Hepatocyte (in vitro differentiated cells): Measurements from ENCODE around the gene NEMP1. TPM values are rescaled to one million over a fixed set of nuclear protein-coding genes. Genes with fewer than 3 reads are reported as not detected.

Source experiments
- DNase-seq: peaks from one replicate; pipeline ENCODE4 v3.0.0-alpha.2; 2016; ENCODE audit warnings: low spot score
- H2AFZ ChIP-seq: fragments of 200-600 bp; sonication (generic); 2 replicates; pipeline ENCODE4 v1.6.0; 2016; ENCODE audit warnings: antibody characterized with exemption, mild to moderate bottlenecking
- H3K27ac ChIP-seq: fragments of 200-600 bp; sonication (generic); 2 replicates; pipeline ENCODE4 v1.5.1; 2016; ENCODE audit warnings: mild to moderate bottlenecking
- H3K27me3 ChIP-seq: fragments of 200-600 bp; sonication (generic); 2 replicates; pipeline ENCODE4 v1.6.1; 2016
- H3K36me3 ChIP-seq: fragments of 200-600 bp; sonication (generic); replicated peaks from 2 replicates; pipeline ENCODE4 v1.5.1; 2016; ENCODE audit warnings: low read depth; ENCODE audit not compliant: insufficient read depth
- H3K4me1 ChIP-seq: fragments of 200-600 bp; sonication (generic); 2 replicates; pipeline ENCODE4 v1.5.1; 2016; ENCODE audit warnings: mild to moderate bottlenecking, moderate library complexity; ENCODE audit not compliant: insufficient read depth
- H3K4me2 ChIP-seq: fragments of 200-600 bp; sonication (generic); 2 replicates; pipeline ENCODE4 v1.6.0; 2016
- H3K4me3 ChIP-seq: fragments of 200-600 bp; sonication (generic); 2 replicates; pipeline ENCODE4 v1.5.1; 2016; ENCODE audit warnings: mild to moderate bottlenecking
- H3K79me2 ChIP-seq: fragments of 200-600 bp; sonication (generic); 2 replicates; pipeline ENCODE4 v1.6.0; 2017; ENCODE audit warnings: mild to moderate bottlenecking
- H3K9me2 ChIP-seq: fragments of 200-600 bp; sonication (generic); replicated peaks from 2 replicates; pipeline ENCODE4 v1.6.0; 2017; ENCODE audit warnings: mild to moderate bottlenecking; ENCODE audit not compliant: insufficient read depth
- H3K9me3 ChIP-seq: fragments of 200-600 bp; sonication (generic); 2 replicates; pipeline ENCODE4 v1.5.1; 2016; ENCODE audit warnings: low read depth, mild to moderate bottlenecking
- H4K20me1 ChIP-seq: fragments of 200-600 bp; sonication (generic); 2 replicates; pipeline ENCODE4 v1.6.0; 2016; ENCODE audit warnings: mild to moderate bottlenecking; ENCODE audit not compliant: insufficient read depth, poor library complexity, severe bottlenecking
- EZH2 ChIP-seq: fragments of 200-600 bp; sonication (generic); IDR thresholded peaks from 2 replicates; pipeline ENCODE4 v1.6.1; 2016; ENCODE audit warnings: antibody characterized with exemption, mild to moderate bottlenecking, borderline replicate concordance
- EZH2phosphoT487 ChIP-seq: fragments of 200-600 bp; sonication (generic); IDR thresholded peaks from one replicate; pipeline ENCODE4 v1.6.1; 2018; ENCODE audit warnings: antibody characterized with exemption, mild to moderate bottlenecking, low read depth, moderate library complexity; ENCODE audit not compliant: unreplicated experiment, severe bottlenecking
- WGBS: methylation state at CpG from one replicate; pipeline ENCODE4 v1.1.6; 2016; ENCODE audit warnings: low lambda C conversion rate; ENCODE audit errors: missing lambda C conversion rate; 5-methylcytosine and 5-hydroxymethylcytosine counted together
- polyA plus RNA-seq: library from polyadenylated mRNA; unstranded; fragments of >200 nt; fragmentation: Nextera tagmentation; extraction: Ambion mirVana; gene quantifications from 2 replicates; pipeline ENCODE4 v1.2.1, GENCODE V29; 2016
- total RNA-seq: library from RNA; depleted of rRNA; stranded (reverse); fragments of >200 nt; gene quantifications from 2 replicates; pipeline ENCODE4 v1.2.3, GENCODE V29; 2014
- TF ChIP-seq, protein P1 (sequence below): fragments of 200-600 bp; sonication (generic); IDR thresholded peaks from 2 replicates; pipeline ENCODE4 v1.5.1; 2016; ENCODE audit warnings: antibody characterized with exemption, mild to moderate bottlenecking; ENCODE audit not compliant: poor library complexity

The NEMP1 gene
- total and polyA plus RNA-seq, 2 experiments from 2014 or later: 6.2 to 9.3 TPM

DNA sequence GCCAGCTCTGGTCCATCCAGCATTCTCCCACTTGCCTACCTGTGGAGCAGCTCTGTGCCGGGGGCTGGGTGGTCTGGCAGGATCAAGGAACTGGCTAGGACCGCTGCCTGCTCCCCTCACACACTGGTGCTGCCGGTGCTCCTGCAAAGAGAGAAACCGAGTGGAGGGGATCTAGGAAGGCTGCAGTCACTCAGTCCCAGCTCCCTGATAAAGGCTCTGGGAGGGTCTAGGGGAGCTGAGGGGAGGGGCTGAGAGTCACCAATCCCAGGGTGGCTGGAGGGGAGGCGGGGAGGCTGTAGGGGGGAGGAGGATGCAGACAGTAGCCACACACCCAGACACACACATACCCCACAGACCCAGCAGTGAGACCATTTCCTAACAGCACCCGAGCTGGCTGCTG, 62.2 kb downstream of the NEMP1 start, which contains the start of gene TAC3:
TAC3 (minus strand) TSS at position 182 of the 400 bp plus-strand sequence. CDS start 732 bp downstream, outside the sequence.
- H3K79me2 ChIP-seq: no peaks in the 10 kb centered on the region
- TF ChIP-seq, protein P1, sequence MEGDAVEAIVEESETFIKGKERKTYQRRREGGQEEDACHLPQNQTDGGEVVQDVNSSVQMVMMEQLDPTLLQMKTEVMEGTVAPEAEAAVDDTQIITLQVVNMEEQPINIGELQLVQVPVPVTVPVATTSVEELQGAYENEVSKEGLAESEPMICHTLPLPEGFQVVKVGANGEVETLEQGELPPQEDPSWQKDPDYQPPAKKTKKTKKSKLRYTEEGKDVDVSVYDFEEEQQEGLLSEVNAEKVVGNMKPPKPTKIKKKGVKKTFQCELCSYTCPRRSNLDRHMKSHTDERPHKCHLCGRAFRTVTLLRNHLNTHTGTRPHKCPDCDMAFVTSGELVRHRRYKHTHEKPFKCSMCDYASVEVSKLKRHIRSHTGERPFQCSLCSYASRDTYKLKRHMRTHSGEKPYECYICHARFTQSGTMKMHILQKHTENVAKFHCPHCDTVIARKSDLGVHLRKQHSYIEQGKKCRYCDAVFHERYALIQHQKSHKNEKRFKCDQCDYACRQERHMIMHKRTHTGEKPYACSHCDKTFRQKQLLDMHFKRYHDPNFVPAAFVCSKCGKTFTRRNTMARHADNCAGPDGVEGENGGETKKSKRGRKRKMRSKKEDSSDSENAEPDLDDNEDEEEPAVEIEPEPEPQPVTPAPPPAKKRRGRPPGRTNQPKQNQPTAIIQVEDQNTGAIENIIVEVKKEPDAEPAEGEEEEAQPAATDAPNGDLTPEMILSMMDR: no peak
- TF ChIP-seq EZH2phosphoT487 (no peak), EZH2 (no peak)
- H3K36me3 ChIP-seq: no peaks in the 10 kb centered on the region
- H3K27ac ChIP-seq: no peak within 1 kb of the TSS
- H3K27me3 ChIP-seq: no peaks in the 10 kb centered on the region
- H3K4me1 ChIP-seq: peaks cover 5% of the 10 kb centered on the region
- H3K9me3 ChIP-seq: no peaks in the 10 kb centered on the region
- H2AFZ ChIP-seq: no peak within 1 kb of the TSS
- WGBS: 23% methylated on average over 6 of the region's 6 CpGs
- H3K9me2 ChIP-seq: no peaks in the 10 kb centered on the region
- no peak for DNase-seq
- H3K4me2 ChIP-seq: peak within 1 kb of the TSS; percentile 53
- H3K4me3 ChIP-seq: no peak within 1 kb of the TSS
- H4K20me1 ChIP-seq: no peaks in the 10 kb centered on the region

DNA sequence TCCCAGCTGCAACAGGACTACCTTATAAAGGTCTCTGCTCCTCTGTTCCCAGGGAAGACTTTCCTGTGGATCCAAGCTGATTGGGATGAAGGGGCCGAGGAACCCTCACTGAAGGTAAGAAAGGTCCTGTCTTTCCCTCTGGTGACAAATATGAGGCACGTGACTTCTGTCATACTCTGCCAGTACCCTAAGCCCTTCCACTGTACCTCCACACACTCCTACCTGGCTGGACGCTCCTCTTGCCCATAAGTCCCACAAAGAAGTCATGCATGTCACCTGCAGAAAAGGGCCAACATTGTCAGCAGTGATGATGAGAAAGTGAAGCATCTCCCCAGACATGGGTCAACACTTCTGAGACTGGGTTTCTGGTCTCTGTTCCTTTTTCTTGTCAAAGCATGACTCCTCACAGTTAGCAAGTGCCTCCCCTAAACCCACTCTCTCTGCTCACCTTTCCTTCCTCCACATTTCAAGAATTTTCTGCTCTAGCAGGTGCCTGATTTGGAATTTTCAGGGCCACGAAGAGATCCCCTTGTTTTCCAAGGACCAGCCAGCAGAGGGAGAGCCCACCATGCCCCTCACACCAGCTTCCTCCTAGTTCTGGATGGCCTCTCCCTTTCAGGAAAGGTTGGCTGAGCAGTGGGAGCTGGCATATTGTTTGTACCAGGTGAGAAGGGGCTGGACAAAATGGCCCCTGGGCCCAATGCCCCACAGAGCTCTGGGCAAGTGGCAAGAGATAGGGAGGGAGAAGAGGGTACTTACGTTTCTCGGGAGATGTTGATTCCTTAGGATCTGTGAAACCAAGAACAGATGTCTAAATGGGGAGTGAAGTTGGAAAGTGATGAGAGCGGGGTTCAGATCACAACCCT, 65.8 kb downstream of the NEMP1 start:
- H3K79me2 ChIP-seq: no peaks in the 10 kb centered on the region
- 88% methylated on average over 7 of the region's 7 CpGs for WGBS
- no peaks in the 10 kb centered on the region for H3K36me3 ChIP-seq
- no peak for DNase-seq
- no peaks in the 10 kb centered on the region for H3K9me2 ChIP-seq
- H3K4me3 ChIP-seq: no peak overlapping the region
- no peaks in the 10 kb centered on the region for H4K20me1 ChIP-seq
- H3K4me2 ChIP-seq: no peak overlapping the region
- H2AFZ ChIP-seq: no peak overlapping the region
- H3K9me3 ChIP-seq: no peaks in the 10 kb centered on the region
- TF ChIP-seq, protein P1: no peak
- H3K27ac ChIP-seq: no peak overlapping the region
- H3K27me3 ChIP-seq: no peaks in the 10 kb centered on the region
- peaks cover 7% of the 10 kb centered on the region for H3K4me1 ChIP-seq

DNA sequence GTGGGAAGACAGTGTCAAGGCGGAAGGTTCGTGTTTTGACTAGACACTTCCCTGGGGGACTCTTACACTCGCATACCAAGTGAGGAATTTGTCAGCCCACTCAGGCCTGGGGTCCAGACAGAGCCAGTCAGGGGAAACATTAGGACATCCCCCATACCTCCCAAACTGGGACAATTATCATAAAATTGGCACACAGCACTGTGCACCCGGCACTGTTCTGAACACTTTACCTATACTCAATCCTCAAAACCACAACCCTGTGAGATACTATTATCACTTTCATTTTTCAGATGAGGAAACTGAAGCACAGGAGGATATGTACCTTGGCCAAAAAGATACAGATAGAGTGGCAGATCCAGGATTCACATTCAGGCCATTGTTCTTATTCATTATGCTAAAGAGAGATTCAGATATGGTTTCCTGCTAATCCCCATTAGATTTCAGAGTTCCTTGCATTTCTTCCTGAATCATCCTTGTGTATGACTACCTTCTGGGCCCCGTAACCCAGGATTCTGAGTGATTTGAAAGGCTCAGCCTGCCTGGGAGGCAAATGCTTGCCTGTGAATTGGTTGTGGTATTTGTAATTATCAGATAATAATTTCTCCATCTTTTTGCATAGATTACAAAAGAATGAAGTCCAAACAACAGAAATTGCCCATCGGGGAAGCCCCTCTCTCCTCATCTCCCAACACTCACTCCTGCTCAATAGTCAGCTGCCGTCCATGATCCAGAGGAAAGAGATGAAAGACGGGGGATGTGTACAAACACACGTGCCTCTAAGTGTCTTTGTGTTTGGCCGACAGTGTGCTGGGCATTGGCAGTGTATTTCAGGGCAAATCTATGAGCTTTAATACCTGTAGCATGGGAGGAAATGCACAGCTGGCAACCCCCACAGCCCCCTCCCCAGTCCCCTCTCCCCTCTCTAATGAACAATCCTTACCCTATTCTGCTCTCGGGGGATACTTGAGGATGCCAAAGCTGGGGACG, 66.9 kb downstream of the NEMP1 start:
- Histone ChIP-seq H2AFZ (no peak overlapping the region), H3K27me3 (no peaks in the 10 kb centered on the region), H3K36me3 (no peaks in the 10 kb centered on the region), H3K9me3 (no peaks in the 10 kb centered on the region), H3K4me1 (peaks cover 7% of the 10 kb centered on the region), H3K4me3 (no peak overlapping the region), H3K4me2 (no peak overlapping the region), H3K9me2 (no peaks in the 10 kb centered on the region), H4K20me1 (no peaks in the 10 kb centered on the region), H3K79me2 (no peaks in the 10 kb centered on the region), H3K27ac (no peak overlapping the region)
- WGBS: 68% methylated on average over 12 of the region's 12 CpGs
- TF ChIP-seq EZH2 (no peak), EZH2phosphoT487 (no peak)
- TF ChIP-seq, protein P1: no peak
- DNase-seq: no peak
